Tongue (tissue), 2 donors: ENCODE data around the gene CDH13. TPM values are rescaled to one million over a fixed set of nuclear protein-coding genes. Genes with fewer than 3 reads are reported as not detected.
A peak's percentile ranks its signal among the peaks of the same experiment; 100 is the strongest.

ENCODE experiments used
- DNase-seq: peaks from one replicate; pipeline ENCODE4 v3.0.0-alpha.2; 2015
- total RNA-seq: library from RNA; depleted of rRNA; stranded (reverse); fragments of >200 nt; gene quantifications from one replicate; pipeline ENCODE4 v1.2.3, GENCODE V29; 2014

CDH13 gene
- total RNA-seq, 1 donor from 2014 or later = 106 TPM

- DNase-seq = peak; percentile 50
Measured at GRCh38 chr16:82628711-82629110, 1.9 kb downstream of the CDH13 start.

GRCh38 chr16:82629441-82630027 is 2.8 kb downstream of the CDH13 start:
- DNase-seq = no peak

GRCh38 chr16:82630219-82630618 is 3.5 kb downstream of the CDH13 start:
- DNase-seq = no peak

- peak; percentile 64 for DNase-seq
Measured at GRCh38 chr16:82630688-82631087, 3.9 kb downstream of the CDH13 start.

- no peak for DNase-seq
Measured at GRCh38 chr16:82631701-82632685, 5.2 kb downstream of the CDH13 start.

- DNase-seq = peak; percentile 93
Measured at GRCh38 chr16:82633964-82634600, 7.3 kb downstream of the CDH13 start.

- DNase-seq = no peak
Measured at GRCh38 chr16:82634955-82635610, 8.3 kb downstream of the CDH13 start.

GRCh38 chr16:82636485-82636884 is 9.7 kb downstream of the CDH13 start:
- no peak for DNase-seq

GRCh38 chr16:82636958-82637357 is 10.2 kb downstream of the CDH13 start:
- no peak for DNase-seq

GRCh38 chr16:82638095-82638798 is 11.5 kb downstream of the CDH13 start:
- no peak for DNase-seq

- no peak for DNase-seq
Measured at GRCh38 chr16:82639263-82639662, 12.5 kb downstream of the CDH13 start.

- peak; percentile 62 for DNase-seq
Measured at GRCh38 chr16:82639666-82640336, 13.0 kb downstream of the CDH13 start.

- no peak for DNase-seq
Measured at GRCh38 chr16:82641336-82641984, 14.7 kb downstream of the CDH13 start.

- DNase-seq = peak; percentile 38
Measured at GRCh38 chr16:82643136-82643535, 16.4 kb downstream of the CDH13 start.

GRCh38 chr16:82643936-82644630 is 17.3 kb downstream of the CDH13 start:
- DNase-seq = no peak

- DNase-seq = no peak
Measured at GRCh38 chr16:82646504-82646903, 19.7 kb downstream of the CDH13 start.

- DNase-seq = no peak
Measured at GRCh38 chr16:82649766-82650165, 23.0 kb downstream of the CDH13 start.

GRCh38 chr16:82650804-82651203 is 24.0 kb downstream of the CDH13 start:
- no peak for DNase-seq

GRCh38 chr16:82651921-82652601 is 25.3 kb downstream of the CDH13 start:
- DNase-seq = no peak
